Bone marrow (tissue), 2 donors: ENCODE measurements around the gene INPP5E.

Source experiments
- DNase-seq, 2 donors: peaks; one replicate each; lab custom pipeline; 2025; lab: John Stamatoyannopoulos, UW

Gene INPP5E

GRCh38 chr9:136439481-136440408 lies at the start of gene INPP5E:
Gene INPP5E (minus strand): TSS chr9:136439845. CDS start chr9:136439419, 426 bp downstream.
- peak in 1 of 2 donors; percentile 57 for DNase-seq

- DNase-seq = peak in 1 of 2 donors; percentile 30
These were observed 48.9 kb upstream of the INPP5E start for GRCh38 chr9:136488247-136489214.

GRCh38 chr9:136487672-136488071 lies 48.0 kb upstream of the INPP5E start:
- DNase-seq = no peak

GRCh38 chr9:136486823-136487620 lies 47.4 kb upstream of the INPP5E start:
- DNase-seq = no peak

GRCh38 chr9:136486131-136486530 lies 46.5 kb upstream of the INPP5E start:
- DNase-seq = no peak

GRCh38 chr9:136485049-136486045 lies 45.7 kb upstream of the INPP5E start:
- DNase-seq = peak; percentile 59 to 65

GRCh38 chr9:136484153-136485048 lies 44.8 kb upstream of the INPP5E start:
- DNase-seq = peak in 1 of 2 donors; percentile 45

GRCh38 chr9:136483589-136484152 lies 44.0 kb upstream of the INPP5E start:
- DNase-seq = peak; percentile 83 to 95

- peak; percentile 96 to 100 for DNase-seq
These were observed 43.3 kb upstream of the INPP5E start, which contains the start of gene SEC16A for GRCh38 chr9:136482793-136483588. Gene SEC16A (minus strand): TSS chr9:136483040. CDS start chr9:136477615, 5,425 bp downstream.

- peak in 1 of 2 donors; percentile 59 for DNase-seq
These were observed 42.6 kb upstream of the INPP5E start for GRCh38 chr9:136482046-136482792.

- DNase-seq = no peak
These were observed 41.9 kb upstream of the INPP5E start for GRCh38 chr9:136481558-136481957.

GRCh38 chr9:136476369-136477150 lies 36.9 kb upstream of the INPP5E start:
- DNase-seq = no peak

GRCh38 chr9:136474974-136475865 lies 35.6 kb upstream of the INPP5E start:
- DNase-seq = no peak

- DNase-seq = no peak
These were observed 34.5 kb upstream of the INPP5E start for GRCh38 chr9:136474021-136474640.

GRCh38 chr9:136473354-136473721 lies 33.7 kb upstream of the INPP5E start:
- DNase-seq = no peak
